OCI-LY3 (cell line): Measurements from ENCODE around the gene DYRK1A.

Experiments
- EZH2phosphoT487 ChIP-seq: fragments of 200-600 bp; shearing (Covaris generic); IDR thresholded peaks from 2 replicates; pipeline ENCODE4 v1.6.1; 2018; ENCODE audit warnings: antibody characterized with exemption, mixed run types, low read depth
- TF ChIP-seq, protein P1 (sequence below): fragments of 200-600, 300-600 bp; sonication (generic); IDR thresholded peaks from 2 replicates; pipeline ENCODE4 v1.5.1; 2014; ENCODE audit warnings: antibody characterized with exemption, low read length, low read depth

DNA sequence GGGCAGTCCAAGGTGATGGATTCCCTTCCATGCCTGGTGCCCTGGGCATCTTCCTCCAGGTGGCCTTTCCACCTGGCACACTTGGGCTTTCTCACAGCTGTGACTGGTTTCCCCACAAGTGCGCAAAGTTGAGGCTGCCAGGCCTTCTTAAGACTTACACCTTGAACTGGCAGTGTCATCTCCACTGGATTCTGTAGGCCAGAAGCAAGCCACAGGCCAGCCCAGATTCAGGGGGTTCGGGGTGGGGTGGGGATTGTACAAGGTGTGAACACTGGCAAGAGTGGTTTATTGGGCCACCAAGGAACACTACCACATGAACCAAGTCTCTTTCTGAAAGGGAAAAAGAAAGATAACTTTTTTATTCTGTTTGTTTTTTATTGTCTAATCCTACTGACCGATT lies 27.2 kb downstream of the DYRK1A start:
- TF ChIP-seq, protein P1, sequence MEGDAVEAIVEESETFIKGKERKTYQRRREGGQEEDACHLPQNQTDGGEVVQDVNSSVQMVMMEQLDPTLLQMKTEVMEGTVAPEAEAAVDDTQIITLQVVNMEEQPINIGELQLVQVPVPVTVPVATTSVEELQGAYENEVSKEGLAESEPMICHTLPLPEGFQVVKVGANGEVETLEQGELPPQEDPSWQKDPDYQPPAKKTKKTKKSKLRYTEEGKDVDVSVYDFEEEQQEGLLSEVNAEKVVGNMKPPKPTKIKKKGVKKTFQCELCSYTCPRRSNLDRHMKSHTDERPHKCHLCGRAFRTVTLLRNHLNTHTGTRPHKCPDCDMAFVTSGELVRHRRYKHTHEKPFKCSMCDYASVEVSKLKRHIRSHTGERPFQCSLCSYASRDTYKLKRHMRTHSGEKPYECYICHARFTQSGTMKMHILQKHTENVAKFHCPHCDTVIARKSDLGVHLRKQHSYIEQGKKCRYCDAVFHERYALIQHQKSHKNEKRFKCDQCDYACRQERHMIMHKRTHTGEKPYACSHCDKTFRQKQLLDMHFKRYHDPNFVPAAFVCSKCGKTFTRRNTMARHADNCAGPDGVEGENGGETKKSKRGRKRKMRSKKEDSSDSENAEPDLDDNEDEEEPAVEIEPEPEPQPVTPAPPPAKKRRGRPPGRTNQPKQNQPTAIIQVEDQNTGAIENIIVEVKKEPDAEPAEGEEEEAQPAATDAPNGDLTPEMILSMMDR, result no peak
- TF ChIP-seq EZH2phosphoT487, result no peak
